WTC11 (cell line): Measurements from ENCODE around the gene RBM7. TPM values are rescaled to one million over a fixed set of nuclear protein-coding genes. Genes with fewer than 3 reads are reported as not detected.
A peak's percentile ranks its signal among the peaks of the same experiment; 100 is the strongest.

Experiments
- ATAC-seq: fragments of 200-7000 bp; cut with Tn5 transposase; 2 replicates; pipeline ENCODE4 v1.10.0; 2021; ENCODE audit warnings: mild to moderate bottlenecking, moderate library complexity
- CTCF ChIA-PET: fragments of 300-600 bp; sonication (Branson Sonifier 250); formaldehyde crosslinking; loops from one replicate; lab custom pipeline; 2021; ENCODE audit warnings: antibody characterized with exemption; lab: Charles Lee
- POLR2A ChIA-PET: fragments of 350-600 bp; sonication (Branson Sonifier 250); formaldehyde crosslinking; loops from one replicate; lab custom pipeline; 2021; ENCODE audit warnings: antibody characterized with exemption; lab: Charles Lee
- DNase-seq: peaks from one replicate; pipeline ENCODE4 v3.0.0; 2021; ENCODE audit warnings: low spot score
- H3K27ac Mint-ChIP-seq: 2 replicates; pipeline ENCODE4 v1.8.0; 2021; ENCODE audit warnings: mixed read lengths
- H3K27me3 Mint-ChIP-seq: 2 replicates; pipeline ENCODE4 v1.8.0; 2021; ENCODE audit warnings: low read depth, mild to moderate bottlenecking, moderate library complexity, mixed read lengths
- H3K36me3 Mint-ChIP-seq: 2 replicates; pipeline ENCODE4 v1.8.0; 2021; ENCODE audit warnings: mixed read lengths
- H3K4me1 Mint-ChIP-seq: 2 replicates; pipeline ENCODE4 v1.8.0; 2022; ENCODE audit warnings: mixed read lengths
- H3K4me3 Mint-ChIP-seq: 2 replicates; pipeline ENCODE4 v1.8.0; 2021; ENCODE audit warnings: mild to moderate bottlenecking, moderate library complexity, mixed read lengths
- H3K9me3 Mint-ChIP-seq: 2 replicates; pipeline ENCODE4 v1.8.0; 2021; ENCODE audit warnings: mixed read lengths
- ATF1 ChIP-seq: sonication (generic); formaldehyde crosslinking; IDR thresholded peaks from 2 replicates; pipeline ENCODE4 v1.8.1; 2023; ENCODE audit warnings: mild to moderate bottlenecking, moderate library complexity, missing genetic modification reagents
- CREB1 ChIP-seq: sonication (generic); formaldehyde crosslinking; IDR thresholded peaks from 2 replicates; pipeline ENCODE4 v1.8.0; 2023; ENCODE audit warnings: mild to moderate bottlenecking, missing genetic modification reagents
- ERG ChIP-seq: fragments of 250-450 bp; sonication (Bioruptor Pico); IDR thresholded peaks from 2 replicates; pipeline ENCODE4 v1.8.0; 2021; ENCODE audit warnings: mild to moderate bottlenecking
- IRF2 ChIP-seq: sonication (generic); formaldehyde crosslinking; IDR thresholded peaks from 2 replicates; pipeline ENCODE4 v1.8.0; 2022; ENCODE audit warnings: low read depth, missing genetic modification reagents, borderline replicate concordance
- MXD4 ChIP-seq: fragments of 250-450 bp; sonication (Bioruptor Pico); IDR thresholded peaks from 2 replicates; pipeline ENCODE4 v1.8.0; 2021; ENCODE audit warnings: mild to moderate bottlenecking, moderate library complexity, borderline replicate concordance
- NFATC4 ChIP-seq: fragments of 250-450 bp; sonication (Bioruptor Pico); IDR thresholded peaks from 2 replicates; pipeline ENCODE4 v1.9.0; 2021; ENCODE audit warnings: mild to moderate bottlenecking
- PREB ChIP-seq: sonication (generic); formaldehyde crosslinking; IDR thresholded peaks from 2 replicates; pipeline ENCODE4 v1.8.1; 2022; ENCODE audit warnings: mild to moderate bottlenecking, missing genetic modification reagents, moderate library complexity, borderline replicate concordance
- PRRX2 ChIP-seq: fragments of 250-450 bp; sonication (Bioruptor Pico); IDR thresholded peaks from 2 replicates; pipeline ENCODE4 v1.8.0; 2021; ENCODE audit warnings: mild to moderate bottlenecking
- RELA ChIP-seq: sonication (generic); formaldehyde crosslinking; IDR thresholded peaks from 2 replicates; pipeline ENCODE4 v1.8.1; 2022; ENCODE audit warnings: missing genetic modification reagents, mild to moderate bottlenecking, borderline replicate concordance
- TEAD4 ChIP-seq: sonication (generic); formaldehyde crosslinking; IDR thresholded peaks from 2 replicates; pipeline ENCODE4 v1.8.0; 2022; ENCODE audit warnings: mild to moderate bottlenecking, missing genetic modification reagents
- USF1 ChIP-seq: sonication (generic); formaldehyde crosslinking; IDR thresholded peaks from 2 replicates; pipeline ENCODE4 v1.8.0; 2022; ENCODE audit warnings: mild to moderate bottlenecking, missing genetic modification reagents
- ZBTB21 ChIP-seq: sonication (generic); formaldehyde crosslinking; IDR thresholded peaks from 2 replicates; pipeline ENCODE4 v1.8.1; 2023; ENCODE audit warnings: mild to moderate bottlenecking, missing genetic modification reagents, borderline replicate concordance
- ZNF138 ChIP-seq: sonication (generic); formaldehyde crosslinking; conservative IDR thresholded peaks from 2 replicates; pipeline ENCODE4 v1.8.1; 2022; ENCODE audit warnings: mild to moderate bottlenecking, moderate library complexity, missing genetic modification reagents
- ZNF281 ChIP-seq: sonication (generic); formaldehyde crosslinking; IDR thresholded peaks from 2 replicates; pipeline ENCODE4 v1.8.0; 2023; ENCODE audit warnings: mild to moderate bottlenecking, missing genetic modification reagents
- ZNF416 ChIP-seq: fragments of 250-450 bp; sonication (Bioruptor Pico); IDR thresholded peaks from 2 replicates; pipeline ENCODE4 v1.9.0; 2021; ENCODE audit warnings: mild to moderate bottlenecking, inconsistent platforms
- total RNA-seq: library from RNA; stranded (reverse); gene quantifications from 3 replicates; pipeline ENCODE4 v1.2.3, GENCODE V29; 2021
- TF ChIP-seq, protein P1 (sequence below): fragments of 250-450 bp; sonication (Bioruptor Pico); IDR thresholded peaks from 2 replicates; pipeline ENCODE4 v1.9.0; 2021; ENCODE audit warnings: mild to moderate bottlenecking
- TF ChIP-seq, protein P2 (sequence below): sonication (generic); formaldehyde crosslinking; IDR thresholded peaks from 2 replicates; pipeline ENCODE4 v1.8.1; 2023; ENCODE audit warnings: mild to moderate bottlenecking, missing genetic modification reagents, borderline replicate concordance
- TF ChIP-seq, protein P3 (sequence below): sonication (generic); formaldehyde crosslinking; IDR thresholded peaks from 2 replicates; pipeline ENCODE4 v1.8.1; 2022; ENCODE audit warnings: mild to moderate bottlenecking, moderate library complexity, missing genetic modification reagents
- TF ChIP-seq, protein P4 (sequence below): sonication (generic); formaldehyde crosslinking; IDR thresholded peaks from 2 replicates; pipeline ENCODE4 v1.8.1; 2023; ENCODE audit warnings: mild to moderate bottlenecking, missing genetic modification reagents

RBM7 gene
- total RNA-seq, 1 experiment from 2014 or later: 38.1 TPM

DNA sequence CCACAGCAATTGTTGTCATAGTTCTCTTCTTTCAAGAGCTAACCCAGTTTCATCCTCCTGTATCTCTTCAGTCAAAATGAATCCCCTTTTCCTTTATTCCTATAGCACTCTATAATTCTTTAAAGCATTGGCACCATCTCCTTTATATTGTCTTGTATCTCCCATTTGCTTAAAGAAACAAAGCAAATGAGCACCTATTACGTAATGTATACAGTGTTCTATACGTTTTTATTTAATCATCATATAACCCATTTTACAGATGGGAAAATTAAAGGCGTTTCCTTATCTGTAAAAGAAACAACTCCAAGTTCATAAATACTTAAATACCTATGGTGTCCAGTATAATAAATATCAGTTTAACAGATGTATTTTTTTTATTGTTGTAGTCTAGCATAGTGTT lies 32.4 kb downstream of the RBM7 start:
- no peak for DNase-seq
- H3K36me3 Mint-ChIP-seq: no peaks in the 10 kb centered on the region
- no peak overlapping the region for H3K27ac Mint-ChIP-seq
- no peak for ATAC-seq
- H3K27me3 Mint-ChIP-seq: no peaks in the 10 kb centered on the region
- TF ChIP-seq CREB1 (CRISPR knock-in tag): no peak
- no peak for TF ChIP-seq USF1
- no peak overlapping the region for H3K4me3 Mint-ChIP-seq
- H3K4me1 Mint-ChIP-seq: peaks cover 20% of the 10 kb centered on the region
- H3K9me3 Mint-ChIP-seq: 0 out of 2 replicates have a peak, but pooled peaks cover 9% of the 10 kb centered on the region
- POLR2A ChIA-PET: no interaction called here
- CTCF ChIA-PET: no interaction called here

DNA sequence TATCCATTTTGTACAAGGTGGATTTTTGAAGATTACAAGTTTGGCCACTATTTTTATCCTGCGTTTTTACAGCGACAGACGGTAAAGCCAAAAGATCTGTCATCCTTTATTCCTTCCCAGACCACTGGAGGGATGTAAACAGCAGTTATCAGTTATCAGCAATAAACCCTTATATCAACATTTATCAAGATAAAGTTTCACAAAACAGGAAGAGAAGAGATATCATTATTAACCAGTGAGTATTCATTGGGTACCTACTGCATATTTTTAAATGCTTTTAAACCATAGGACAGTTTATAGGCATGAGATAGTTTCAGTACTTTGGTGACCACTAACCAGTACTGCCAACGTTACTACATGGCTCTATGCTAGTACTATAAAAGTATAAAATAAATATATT lies 32.9 kb downstream of the RBM7 start:
- TF ChIP-seq ZBTB21 (CRISPR knock-in tag) (no peak), ATF1 (CRISPR knock-in tag) (no peak), IRF2 (CRISPR knock-in tag) (no peak), PREB (CRISPR knock-in tag) (no peak), MXD4 (CRISPR knock-in tag) (no peak)
- TF ChIP-seq, protein P1, sequence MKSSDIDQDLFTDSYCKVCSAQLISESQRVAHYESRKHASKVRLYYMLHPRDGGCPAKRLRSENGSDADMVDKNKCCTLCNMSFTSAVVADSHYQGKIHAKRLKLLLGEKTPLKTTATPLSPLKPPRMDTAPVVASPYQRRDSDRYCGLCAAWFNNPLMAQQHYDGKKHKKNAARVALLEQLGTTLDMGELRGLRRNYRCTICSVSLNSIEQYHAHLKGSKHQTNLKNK: no peak
- TF ChIP-seq, all 79 proteins: peak for 0
- Mint-ChIP-seq H3K9me3 (0 out of 2 replicates have a peak, but pooled peaks cover 9% of the 10 kb centered on the region), H3K4me1 (peaks cover 24% of the 10 kb centered on the region), H3K27ac (no peak overlapping the region), H3K4me3 (no peak overlapping the region), H3K36me3 (no peaks in the 10 kb centered on the region), H3K27me3 (no peaks in the 10 kb centered on the region)
- POLR2A ChIA-PET: no interaction called here
- ATAC-seq (no peak), DNase-seq (no peak)
- CTCF ChIA-PET: no interaction called here

DNA sequence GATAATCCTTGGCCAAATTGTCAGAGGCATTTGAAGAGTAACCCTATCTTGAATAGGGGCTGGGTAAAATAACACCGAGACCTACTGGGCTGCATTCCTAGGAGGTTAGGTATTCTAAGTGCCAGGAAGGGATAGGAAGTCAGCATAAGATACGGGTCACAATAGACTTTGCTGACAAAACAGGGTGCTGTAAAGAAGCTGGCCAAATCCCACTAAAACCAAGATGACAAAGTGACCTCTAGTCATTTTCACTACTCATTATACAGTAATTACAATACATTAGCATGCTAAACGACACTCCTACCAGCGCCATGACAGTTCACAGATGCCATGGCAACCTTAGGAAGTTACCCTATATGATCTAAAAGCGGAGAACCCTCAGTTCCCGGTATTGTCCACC lies 37.8 kb downstream of the RBM7 start:
- Mint-ChIP-seq H3K9me3 (0 out of 2 replicates have a peak, but pooled peaks cover 9% of the 10 kb centered on the region), H3K27ac (peak overlapping the region; percentile 93), H3K4me3 (peak overlapping the region; percentile 88), H3K27me3 (no peaks in the 10 kb centered on the region), H3K36me3 (peaks cover 8% of the 10 kb centered on the region; the same call in 1 of the 2 replicates), H3K4me1 (peaks cover 41% of the 10 kb centered on the region)
- DNase-seq (no peak), ATAC-seq (peak; percentile 52)
- ChIA-PET POLR2A (interaction anchor here (1.4 kb wide), 1 partner anchor 38 kb away, joined by 6 read pairs; the partner anchor contains the start of genes C11orf71 and RBM7), CTCF (interaction anchor here (0.8 kb wide), 1 partner anchor 44 kb away, joined by 3 read pairs; no protein-coding TSS in a partner anchor)
- TF ChIP-seq, protein P2, sequence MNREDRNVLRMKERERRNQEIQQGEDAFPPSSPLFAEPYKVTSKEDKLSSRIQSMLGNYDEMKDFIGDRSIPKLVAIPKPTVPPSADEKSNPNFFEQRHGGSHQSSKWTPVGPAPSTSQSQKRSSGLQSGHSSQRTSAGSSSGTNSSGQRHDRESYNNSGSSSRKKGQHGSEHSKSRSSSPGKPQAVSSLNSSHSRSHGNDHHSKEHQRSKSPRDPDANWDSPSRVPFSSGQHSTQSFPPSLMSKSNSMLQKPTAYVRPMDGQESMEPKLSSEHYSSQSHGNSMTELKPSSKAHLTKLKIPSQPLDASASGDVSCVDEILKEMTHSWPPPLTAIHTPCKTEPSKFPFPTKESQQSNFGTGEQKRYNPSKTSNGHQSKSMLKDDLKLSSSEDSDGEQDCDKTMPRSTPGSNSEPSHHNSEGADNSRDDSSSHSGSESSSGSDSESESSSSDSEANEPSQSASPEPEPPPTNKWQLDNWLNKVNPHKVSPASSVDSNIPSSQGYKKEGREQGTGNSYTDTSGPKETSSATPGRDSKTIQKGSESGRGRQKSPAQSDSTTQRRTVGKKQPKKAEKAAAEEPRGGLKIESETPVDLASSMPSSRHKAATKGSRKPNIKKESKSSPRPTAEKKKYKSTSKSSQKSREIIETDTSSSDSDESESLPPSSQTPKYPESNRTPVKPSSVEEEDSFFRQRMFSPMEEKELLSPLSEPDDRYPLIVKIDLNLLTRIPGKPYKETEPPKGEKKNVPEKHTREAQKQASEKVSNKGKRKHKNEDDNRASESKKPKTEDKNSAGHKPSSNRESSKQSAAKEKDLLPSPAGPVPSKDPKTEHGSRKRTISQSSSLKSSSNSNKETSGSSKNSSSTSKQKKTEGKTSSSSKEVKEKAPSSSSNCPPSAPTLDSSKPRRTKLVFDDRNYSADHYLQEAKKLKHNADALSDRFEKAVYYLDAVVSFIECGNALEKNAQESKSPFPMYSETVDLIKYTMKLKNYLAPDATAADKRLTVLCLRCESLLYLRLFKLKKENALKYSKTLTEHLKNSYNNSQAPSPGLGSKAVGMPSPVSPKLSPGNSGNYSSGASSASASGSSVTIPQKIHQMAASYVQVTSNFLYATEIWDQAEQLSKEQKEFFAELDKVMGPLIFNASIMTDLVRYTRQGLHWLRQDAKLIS (CRISPR knock-in tag): no peak
- no peak for TF ChIP-seq ZNF281 (CRISPR knock-in tag)
- TF ChIP-seq, protein P3, sequence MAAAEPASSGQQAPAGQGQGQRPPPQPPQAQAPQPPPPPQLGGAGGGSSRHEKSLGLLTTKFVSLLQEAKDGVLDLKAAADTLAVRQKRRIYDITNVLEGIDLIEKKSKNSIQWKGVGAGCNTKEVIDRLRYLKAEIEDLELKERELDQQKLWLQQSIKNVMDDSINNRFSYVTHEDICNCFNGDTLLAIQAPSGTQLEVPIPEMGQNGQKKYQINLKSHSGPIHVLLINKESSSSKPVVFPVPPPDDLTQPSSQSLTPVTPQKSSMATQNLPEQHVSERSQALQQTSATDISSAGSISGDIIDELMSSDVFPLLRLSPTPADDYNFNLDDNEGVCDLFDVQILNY (CRISPR knock-in tag): no peak
- TF ChIP-seq, protein P4, sequence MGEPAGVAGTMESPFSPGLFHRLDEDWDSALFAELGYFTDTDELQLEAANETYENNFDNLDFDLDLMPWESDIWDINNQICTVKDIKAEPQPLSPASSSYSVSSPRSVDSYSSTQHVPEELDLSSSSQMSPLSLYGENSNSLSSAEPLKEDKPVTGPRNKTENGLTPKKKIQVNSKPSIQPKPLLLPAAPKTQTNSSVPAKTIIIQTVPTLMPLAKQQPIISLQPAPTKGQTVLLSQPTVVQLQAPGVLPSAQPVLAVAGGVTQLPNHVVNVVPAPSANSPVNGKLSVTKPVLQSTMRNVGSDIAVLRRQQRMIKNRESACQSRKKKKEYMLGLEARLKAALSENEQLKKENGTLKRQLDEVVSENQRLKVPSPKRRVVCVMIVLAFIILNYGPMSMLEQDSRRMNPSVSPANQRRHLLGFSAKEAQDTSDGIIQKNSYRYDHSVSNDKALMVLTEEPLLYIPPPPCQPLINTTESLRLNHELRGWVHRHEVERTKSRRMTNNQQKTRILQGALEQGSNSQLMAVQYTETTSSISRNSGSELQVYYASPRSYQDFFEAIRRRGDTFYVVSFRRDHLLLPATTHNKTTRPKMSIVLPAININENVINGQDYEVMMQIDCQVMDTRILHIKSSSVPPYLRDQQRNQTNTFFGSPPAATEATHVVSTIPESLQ (CRISPR knock-in tag): no peak
- no peak for TF ChIP-seq PRRX2 (CRISPR knock-in tag)
- no peak for TF ChIP-seq ZNF416 (CRISPR knock-in tag)
- TF ChIP-seq RELA (CRISPR knock-in tag): no peak
- no peak for TF ChIP-seq NFATC4 (CRISPR knock-in tag)
- no peak for TF ChIP-seq ZNF138 (CRISPR knock-in tag)
- TF ChIP-seq TEAD4: no peak
- no peak for TF ChIP-seq ERG (CRISPR knock-in tag)
